PC-9 (cell line): ENCODE results near the gene CDRT15. TPM values are rescaled to one million over a fixed set of nuclear protein-coding genes. Genes with fewer than 3 reads are reported as not detected.
"Not testable (repeated sequence)": the region's sequence is repeated elsewhere in the genome, so short reads cannot be mapped to it uniquely, and the experiment has no call there.

Experiments used
- BruUV-seq: library from RNA; stranded (reverse); fragments of 400-500 nt; replicated peaks from 2 replicates; lab custom pipeline; 2021; lab: Mats Ljungman, UMichigan
- CTCF ChIA-PET: fragments of 300-600 bp; sonication (Branson Sonifier 250); formaldehyde crosslinking; loops from one replicate; lab custom pipeline; 2022; ENCODE audit warnings: antibody characterized with exemption; lab: Charles Lee
- POLR2A ChIA-PET: fragments of 300-600 bp; sonication (Branson Sonifier 250); formaldehyde crosslinking; loops from one replicate; lab custom pipeline; 2022; ENCODE audit warnings: antibody characterized with exemption; ENCODE audit not compliant: unreplicated experiment; lab: Charles Lee
- DNase-seq, 2 experiments: peaks; one replicate each; pipeline versions ENCODE4 v3.0.0 to v3.0.0-alpha.2; 2015 to 2022; ENCODE audit warnings: mixed read lengths in 1 of 2
- H2AFZ ChIP-seq: fragments of 200-600 bp; sonication (generic); 2 replicates; pipeline ENCODE4 v1.8.1; 2017; ENCODE audit warnings: antibody characterized with exemption
- H3F3A ChIP-seq: fragments of 200-600 bp; sonication (generic); 2 replicates; pipeline ENCODE4 v1.8.1; 2017; ENCODE audit warnings: antibody characterized with exemption, mild to moderate bottlenecking, low read depth; ENCODE audit not compliant: insufficient read depth
- H3K27ac ChIP-seq: fragments of 200-600 bp; sonication (generic); 2 replicates; pipeline ENCODE4 v1.6.1; 2016; ENCODE audit warnings: mixed run types
- H3K27me3 ChIP-seq: fragments of 200-600 bp; sonication (generic); 2 replicates; pipeline ENCODE4 v1.6.1; 2016; ENCODE audit warnings: low read depth, mixed run types; ENCODE audit not compliant: insufficient read depth
- H3K36me3 ChIP-seq: fragments of 200-600 bp; sonication (generic); 2 replicates; pipeline ENCODE4 v1.6.1; 2016; ENCODE audit warnings: low read depth, mixed run types
- H3K4me1 ChIP-seq: fragments of 200-600 bp; sonication (generic); replicated peaks from 2 replicates; pipeline ENCODE4 v1.6.1; 2016; ENCODE audit warnings: mixed run types; ENCODE audit not compliant: insufficient read depth
- H3K4me2 ChIP-seq: fragments of 200-600 bp; sonication (generic); 2 replicates; pipeline ENCODE4 v1.6.1; 2017; ENCODE audit warnings: mixed run types
- H3K4me3 ChIP-seq: fragments of 200-600 bp; sonication (generic); 2 replicates; pipeline ENCODE4 v1.6.1; 2016; ENCODE audit warnings: mixed run types
- H3K79me2 ChIP-seq: fragments of 200-600 bp; sonication (generic); 2 replicates; pipeline ENCODE4 v1.6.1; 2017; ENCODE audit warnings: low read depth, mixed run types
- H3K9me2 ChIP-seq: fragments of 200-600 bp; sonication (generic); 2 replicates; pipeline ENCODE4 v1.8.1; 2017; ENCODE audit warnings: mild to moderate bottlenecking; ENCODE audit not compliant: insufficient read depth
- H3K9me3 ChIP-seq: fragments of 200-600 bp; sonication (generic); 2 replicates; pipeline ENCODE4 v1.8.1; 2016; ENCODE audit warnings: low read depth; ENCODE audit not compliant: insufficient read depth
- H4K20me1 ChIP-seq: fragments of 200-600 bp; sonication (generic); 2 replicates; pipeline ENCODE4 v1.8.1; 2017; ENCODE audit not compliant: insufficient read depth
- CTCF ChIP-seq: fragments of 200-600 bp; sonication (generic); conservative IDR thresholded peaks from 2 replicates; pipeline ENCODE4 v1.6.1; 2017; ENCODE audit warnings: mixed run types, antibody characterized with exemption, mild to moderate bottlenecking, moderate library complexity
- EZH2 ChIP-seq: fragments of 200-600 bp; sonication (generic); IDR thresholded peaks from 2 replicates; pipeline ENCODE4 v1.8.0; 2017; ENCODE audit warnings: antibody characterized with exemption, low read depth
- intact Hi-C: fragments of 100-400 bp; cut with micrococcal nuclease; formaldehyde crosslinking; loops from one replicate; pipeline ENCODE4 v1.10.0; 2022; ENCODE audit not compliant: unreplicated experiment
- total RNA-seq: library from RNA; stranded (reverse); gene quantifications from 2 replicates; pipeline ENCODE4 v1.2.3, GENCODE V29; 2021

The CDRT15 gene
- total RNA-seq, 1 experiment from 2014 or later = not detected

GRCh38 chr17:14245002-14245401 is 8.3 kb upstream of the CDRT15 start:
- no peaks in the 10 kb centered on the region for H4K20me1 ChIP-seq
- intact Hi-C loops = no loop called here
- TF ChIP-seq EZH2 (no peak), CTCF (no peak)
- BruUV-seq = no TSS peak
- peaks cover 4% of the 10 kb centered on the region; the same call in 1 of the 2 replicates for H3K27me3 ChIP-seq
- no peak overlapping the region for H2AFZ ChIP-seq
- ChIA-PET CTCF (no interaction called here), POLR2A (no interaction called here)
- no peaks in the 10 kb centered on the region for H3K4me1 ChIP-seq
- no peaks in the 10 kb centered on the region for H3F3A ChIP-seq
- no peaks in the 10 kb centered on the region for H3K9me3 ChIP-seq
- no peak overlapping the region for H3K4me2 ChIP-seq
- no peak overlapping the region for H3K27ac ChIP-seq
- H3K79me2 ChIP-seq = no peaks in the 10 kb centered on the region
- H3K9me2 ChIP-seq = no peaks in the 10 kb centered on the region
- H3K36me3 ChIP-seq = no peaks in the 10 kb centered on the region
- no peak for DNase-seq
- no peak overlapping the region for H3K4me3 ChIP-seq

- H3K4me1 ChIP-seq, H3K9me2 ChIP-seq, H4K20me1 ChIP-seq, intact Hi-C loops, H2AFZ ChIP-seq, BruUV-seq, DNase-seq, H3K27me3 ChIP-seq, H3K4me3 ChIP-seq, CTCF ChIA-PET, H3K9me3 ChIP-seq, H3F3A ChIP-seq, H3K27ac ChIP-seq, H3K79me2 ChIP-seq, POLR2A ChIA-PET, H3K36me3 ChIP-seq, H3K4me2 ChIP-seq: not testable (repeated sequence)
These were observed 2.6 kb upstream of the CDRT15 start for GRCh38 chr17:14239271-14239670.

- H3K36me3 ChIP-seq, DNase-seq, H3K79me2 ChIP-seq, POLR2A ChIA-PET, H3K27me3 ChIP-seq, H4K20me1 ChIP-seq, H3K9me3 ChIP-seq, H3K4me3 ChIP-seq, H3F3A ChIP-seq, H3K4me2 ChIP-seq, BruUV-seq, H3K9me2 ChIP-seq, H2AFZ ChIP-seq, H3K4me1 ChIP-seq, CTCF ChIA-PET, intact Hi-C loops, H3K27ac ChIP-seq: not testable (repeated sequence)
These were observed 630 bp downstream of the CDRT15 start for GRCh38 chr17:14236032-14236431.

- CTCF ChIA-PET, H3K4me3 ChIP-seq, H3K27me3 ChIP-seq, H3F3A ChIP-seq, H3K36me3 ChIP-seq, H3K4me2 ChIP-seq, intact Hi-C loops, H2AFZ ChIP-seq, H3K79me2 ChIP-seq, DNase-seq, H4K20me1 ChIP-seq, H3K9me3 ChIP-seq, BruUV-seq, H3K27ac ChIP-seq, H3K9me2 ChIP-seq, H3K4me1 ChIP-seq, POLR2A ChIA-PET: not testable (repeated sequence)
These were observed 1.6 kb downstream of the CDRT15 start for GRCh38 chr17:14235047-14235446.

- H3K4me1 ChIP-seq, CTCF ChIA-PET, H3K4me2 ChIP-seq, H4K20me1 ChIP-seq, POLR2A ChIA-PET, H3K4me3 ChIP-seq, intact Hi-C loops, BruUV-seq, H3K36me3 ChIP-seq, H3K9me3 ChIP-seq, H3K27me3 ChIP-seq, DNase-seq, H3K9me2 ChIP-seq, H3F3A ChIP-seq, H3K27ac ChIP-seq, H2AFZ ChIP-seq, H3K79me2 ChIP-seq: not testable (repeated sequence)
These were observed 5.5 kb downstream of the CDRT15 start for GRCh38 chr17:14231187-14231586.
